Fibroblast of lung (primary cell): Measurements from ENCODE around the gene ABCB7. TPM values are rescaled to one million over a fixed set of nuclear protein-coding genes. Genes with fewer than 3 reads are reported as not detected.

ENCODE experiments used
- DNase-seq, 2 donors: peaks; one replicate each; pipeline versions ENCODE4 v3.0.0 to v3.0.0-alpha.2; 2010; ENCODE audit warnings: low read depth in 2 of 2
- H2AFZ ChIP-seq: 2 replicates; pipeline ENCODE4 v1.5.1; 2012; ENCODE audit warnings: low read length, control low read depth, inconsistent platforms
- H3K27ac ChIP-seq: 2 replicates; pipeline ENCODE4 v1.5.1; 2011; ENCODE audit warnings: low read length, control low read depth; ENCODE audit not compliant: insufficient read depth
- H3K27me3 ChIP-seq: 2 replicates; pipeline ENCODE4 v1.5.1; 2011; ENCODE audit warnings: mild to moderate bottlenecking, low read length; ENCODE audit not compliant: control insufficient read depth, insufficient read depth
- H3K36me3 ChIP-seq: 2 replicates; pipeline ENCODE4 v1.5.1; 2011; ENCODE audit warnings: low read length; ENCODE audit not compliant: control insufficient read depth, insufficient read depth
- H3K4me1 ChIP-seq: 2 replicates; pipeline ENCODE4 v1.5.1; 2011; ENCODE audit warnings: low read length; ENCODE audit not compliant: control insufficient read depth, insufficient read depth; ENCODE audit errors: extremely low read depth
- H3K4me2 ChIP-seq: 2 replicates; pipeline ENCODE4 v1.5.1; 2011; ENCODE audit warnings: low read length, control low read depth; ENCODE audit not compliant: insufficient read depth; ENCODE audit errors: extremely low read depth
- H3K4me3 ChIP-seq, 4 experiments: fragments of 200-600 bp in 1 of 4; sonication (generic) in 1 of 4; replicated peaks in 1 of 4; 2 replicates each; pipeline ENCODE4 v1.5.1; 2011 to 2016; ENCODE audit warnings: low read length in 4 of 4, low read depth in 3 of 4, mild to moderate bottlenecking in 3 of 4, control low read depth in 2 of 4, inconsistent platforms in 1 of 4, mixed read lengths in 1 of 4; ENCODE audit not compliant: insufficient read depth in 1 of 4; ENCODE audit errors: control extremely low read depth in 1 of 4
- H3K79me2 ChIP-seq: 2 replicates; pipeline ENCODE4 v1.5.1; 2012; ENCODE audit warnings: mild to moderate bottlenecking, low read length, inconsistent platforms; ENCODE audit not compliant: control insufficient read depth, insufficient read depth
- H3K9ac ChIP-seq: 2 replicates; pipeline ENCODE4 v1.5.1; 2011; ENCODE audit warnings: mild to moderate bottlenecking, low read length, control low read depth; ENCODE audit not compliant: insufficient read depth
- H3K9me3 ChIP-seq: 2 replicates; pipeline ENCODE4 v1.5.1; 2012; ENCODE audit warnings: low read depth, low read length; ENCODE audit not compliant: control insufficient read depth, insufficient read depth
- H4K20me1 ChIP-seq: 2 replicates; pipeline ENCODE4 v1.5.1; 2011; ENCODE audit warnings: low read length; ENCODE audit not compliant: control insufficient read depth, insufficient read depth; ENCODE audit errors: extremely low read depth
- EZH2 ChIP-seq: IDR thresholded peaks from 2 replicates; pipeline ENCODE4 v1.5.1; 2012; ENCODE audit warnings: low read length, control low read depth, mild to moderate bottlenecking; ENCODE audit errors: missing control alignments
- polyA plus RNA-seq, 2 donors: library from polyadenylated mRNA; depleted of rRNA in 1 of 2; stranded (reverse) in 1 of 2; unstranded in 1 of 2; fragments of >200 nt; gene quantifications; 2 replicates each; pipeline ENCODE4 v1.2.1, GENCODE V29; 2011 to 2012; ENCODE audit warnings: missing spikeins in 1 of 2
- total RNA-seq: library from RNA; depleted of rRNA; stranded (reverse); fragments of >200 nt; gene quantifications from 2 replicates; pipeline ENCODE4 v1.2.1, GENCODE V29; 2014
- TF ChIP-seq, protein P1 (sequence below), 2 donors: IDR thresholded peaks in 1 of 2; conservative IDR thresholded peaks in 1 of 2; 1 replicate in 1 of 2; 2 replicates in 1 of 2; pipeline ENCODE4 v1.5.1; 2011 to 2012; ENCODE audit warnings: low read length in 2 of 2, control low read depth in 1 of 2, inconsistent platforms in 1 of 2, low read depth in 1 of 2, mild to moderate bottlenecking in 1 of 2

ABCB7 gene
- total and polyA plus RNA-seq, 2 donors (not counting 1 experiment from before 2014, with no cell fraction given) = 20.8 to 30.1 TPM

DNA sequence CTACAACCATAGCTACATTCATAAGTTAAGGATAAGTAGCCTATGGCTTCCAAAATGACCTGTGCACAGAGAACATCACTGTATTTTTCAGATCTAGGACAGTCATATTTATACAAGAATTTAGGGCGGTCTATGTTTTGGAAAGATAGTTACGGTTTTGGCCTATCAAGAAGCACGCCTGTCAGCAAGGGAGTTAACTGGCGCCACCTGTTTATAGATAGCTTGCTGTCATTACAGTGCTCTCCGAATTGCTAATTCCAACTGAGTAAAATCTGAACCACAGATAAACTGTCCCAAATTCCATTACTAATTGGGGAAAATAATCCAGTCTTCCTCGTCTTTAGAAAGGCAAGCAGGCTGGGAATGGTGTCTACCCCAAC is 646 bp downstream of the ABCB7 start:
- peak overlapping the region; percentile 64 for H3K4me2 ChIP-seq
- TF ChIP-seq, protein P1, sequence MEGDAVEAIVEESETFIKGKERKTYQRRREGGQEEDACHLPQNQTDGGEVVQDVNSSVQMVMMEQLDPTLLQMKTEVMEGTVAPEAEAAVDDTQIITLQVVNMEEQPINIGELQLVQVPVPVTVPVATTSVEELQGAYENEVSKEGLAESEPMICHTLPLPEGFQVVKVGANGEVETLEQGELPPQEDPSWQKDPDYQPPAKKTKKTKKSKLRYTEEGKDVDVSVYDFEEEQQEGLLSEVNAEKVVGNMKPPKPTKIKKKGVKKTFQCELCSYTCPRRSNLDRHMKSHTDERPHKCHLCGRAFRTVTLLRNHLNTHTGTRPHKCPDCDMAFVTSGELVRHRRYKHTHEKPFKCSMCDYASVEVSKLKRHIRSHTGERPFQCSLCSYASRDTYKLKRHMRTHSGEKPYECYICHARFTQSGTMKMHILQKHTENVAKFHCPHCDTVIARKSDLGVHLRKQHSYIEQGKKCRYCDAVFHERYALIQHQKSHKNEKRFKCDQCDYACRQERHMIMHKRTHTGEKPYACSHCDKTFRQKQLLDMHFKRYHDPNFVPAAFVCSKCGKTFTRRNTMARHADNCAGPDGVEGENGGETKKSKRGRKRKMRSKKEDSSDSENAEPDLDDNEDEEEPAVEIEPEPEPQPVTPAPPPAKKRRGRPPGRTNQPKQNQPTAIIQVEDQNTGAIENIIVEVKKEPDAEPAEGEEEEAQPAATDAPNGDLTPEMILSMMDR (conservative IDR thresholded peaks at IDR 0.05 in 1 of 2, IDR thresholded peaks at IDR 0.05 in 1 of 2; ENCODE audit: low read depth in 1 of 2, low read length in 2 of 2) = no peak
- TF ChIP-seq EZH2 = no peak
- peak; percentile 1 to 6 for DNase-seq

DNA sequence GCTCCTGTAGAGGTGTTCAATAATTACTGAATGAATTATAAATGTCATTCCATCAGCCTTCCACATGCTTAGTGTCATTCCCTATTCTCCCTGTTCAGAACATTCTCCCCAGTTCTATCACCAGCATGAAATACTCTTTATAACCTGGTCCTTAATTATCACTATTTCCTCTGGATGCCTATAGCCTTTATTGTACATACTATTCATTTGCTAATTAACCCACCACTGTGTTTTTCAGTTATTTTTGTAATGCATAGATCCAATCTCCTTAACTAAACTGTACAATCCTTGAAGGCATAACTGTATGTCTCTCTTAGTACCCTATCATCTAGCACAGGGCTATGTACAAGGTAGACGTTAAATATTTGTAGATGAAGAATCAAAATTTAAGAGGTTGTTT is 1.2 kb downstream of the ABCB7 start:
- H3K9me3 ChIP-seq = no peaks in the 10 kb centered on the region
- no peaks in the 10 kb centered on the region for H4K20me1 ChIP-seq
- peak overlapping the region in 1 of 4 experiments; percentile 76 for H3K4me3 ChIP-seq
- no peak overlapping the region for H3K9ac ChIP-seq
- no peaks in the 10 kb centered on the region for H3K36me3 ChIP-seq
- no peaks in the 10 kb centered on the region for H3K27me3 ChIP-seq
- no peaks in the 10 kb centered on the region for H3K79me2 ChIP-seq
- TF ChIP-seq, protein P1 (conservative IDR thresholded peaks at IDR 0.05 in 1 of 2, IDR thresholded peaks at IDR 0.05 in 1 of 2; ENCODE audit: low read depth in 1 of 2, low read length in 2 of 2) = no peak
- TF ChIP-seq EZH2 = no peak
- DNase-seq = no peak
- H2AFZ ChIP-seq = no peak overlapping the region
- no peaks in the 10 kb centered on the region for H3K4me1 ChIP-seq
- H3K4me2 ChIP-seq = peak overlapping the region; percentile 44
- no peak overlapping the region for H3K27ac ChIP-seq

More for the DNA sequence above, 646 bp downstream of the ABCB7 start:
- H3K27me3 ChIP-seq = no peaks in the 10 kb centered on the region
- H2AFZ ChIP-seq = peak overlapping the region; percentile 86
- H3K4me1 ChIP-seq = no peaks in the 10 kb centered on the region
- H3K4me3 ChIP-seq = peak overlapping the region; percentile 50 to 89 (median 72)
- no peak overlapping the region for H3K27ac ChIP-seq
- H3K79me2 ChIP-seq = no peaks in the 10 kb centered on the region
- H3K9ac ChIP-seq = no peak overlapping the region
- no peaks in the 10 kb centered on the region for H4K20me1 ChIP-seq
- H3K36me3 ChIP-seq = no peaks in the 10 kb centered on the region
- no peaks in the 10 kb centered on the region for H3K9me3 ChIP-seq

DNA sequence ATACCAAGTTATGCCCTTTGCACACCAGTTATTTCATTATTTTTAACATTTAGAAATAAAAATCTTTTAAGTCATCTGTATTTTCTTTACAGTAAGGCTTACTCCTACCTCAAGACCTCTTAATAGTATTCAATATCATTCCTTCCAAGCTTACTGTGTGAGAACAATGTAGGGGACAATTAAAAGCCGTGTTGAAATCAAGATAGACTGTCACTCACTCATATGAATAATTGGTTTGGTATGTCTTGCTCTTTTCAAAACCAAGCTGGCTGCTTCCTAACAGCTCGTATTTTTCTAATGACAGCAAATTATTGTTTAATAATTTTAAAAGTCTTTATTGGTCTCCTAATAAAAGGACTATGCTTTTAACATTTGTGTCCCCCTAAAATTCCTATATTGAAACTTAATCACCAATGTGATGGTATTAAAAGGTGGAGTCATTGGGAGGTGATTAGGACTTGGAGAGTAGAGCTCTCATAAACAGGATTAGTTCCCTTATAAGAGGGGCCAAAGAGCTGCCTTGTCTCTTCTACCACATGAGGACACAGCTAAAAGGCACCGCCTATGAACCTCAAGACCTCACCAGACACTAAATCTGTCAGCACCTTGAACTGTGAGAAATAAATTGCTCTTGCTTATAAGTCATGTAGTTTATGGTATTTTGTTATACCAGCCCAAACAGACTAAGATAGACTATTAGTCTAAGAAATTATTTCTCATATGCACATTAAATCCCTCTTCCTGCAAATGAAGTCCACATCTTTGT is 4.1 kb downstream of the ABCB7 start:
- H3K36me3 ChIP-seq = no peaks in the 10 kb centered on the region
- H3K4me1 ChIP-seq = no peaks in the 10 kb centered on the region
- H3K27ac ChIP-seq = no peak overlapping the region
- H3K4me3 ChIP-seq = no peak overlapping the region
- no peaks in the 10 kb centered on the region for H3K79me2 ChIP-seq
- H3K9ac ChIP-seq = no peak overlapping the region
- DNase-seq = peak in 1 of 2 donors; percentile 4
- no peak for TF ChIP-seq EZH2
- TF ChIP-seq, protein P1 (conservative IDR thresholded peaks at IDR 0.05 in 1 of 2, IDR thresholded peaks at IDR 0.05 in 1 of 2; ENCODE audit: low read depth in 1 of 2, low read length in 2 of 2) = no peak
- no peak overlapping the region for H2AFZ ChIP-seq
- no peaks in the 10 kb centered on the region for H4K20me1 ChIP-seq
- no peak overlapping the region for H3K4me2 ChIP-seq
- H3K9me3 ChIP-seq = no peaks in the 10 kb centered on the region
- no peaks in the 10 kb centered on the region for H3K27me3 ChIP-seq
